CD4-positive, alpha-beta T cell treated with Interferon gamma for 1 hour (primary cell): ENCODE measurements around the gene MICALL2.

ENCODE experiments used
- DNase-seq: peaks from one replicate; pipeline ENCODE4 v3.0.0-alpha.2; 2020

The MICALL2 gene

GRCh38 chr7:1492640-1493039 lies 33.4 kb upstream of the MICALL2 start:
- DNase-seq, result no peak

- no peak for DNase-seq
These were observed 33.0 kb upstream of the MICALL2 start for GRCh38 chr7:1492221-1492620.

- DNase-seq, result no peak
These were observed 31.6 kb upstream of the MICALL2 start for GRCh38 chr7:1490837-1491236.

GRCh38 chr7:1489336-1489735 lies 30.1 kb upstream of the MICALL2 start:
- no peak for DNase-seq

GRCh38 chr7:1488016-1488415 lies 28.7 kb upstream of the MICALL2 start:
- no peak for DNase-seq

GRCh38 chr7:1487466-1487865 lies 28.2 kb upstream of the MICALL2 start:
- no peak for DNase-seq

GRCh38 chr7:1486571-1486970 lies 27.3 kb upstream of the MICALL2 start:
- DNase-seq, result no peak

GRCh38 chr7:1485156-1485555 lies 25.9 kb upstream of the MICALL2 start:
- DNase-seq, result no peak

GRCh38 chr7:1484569-1484968 lies 25.3 kb upstream of the MICALL2 start:
- DNase-seq, result no peak

- no peak for DNase-seq
These were observed 24.6 kb upstream of the MICALL2 start for GRCh38 chr7:1483536-1484505.

GRCh38 chr7:1483079-1483478 lies 23.8 kb upstream of the MICALL2 start:
- no peak for DNase-seq

- DNase-seq, result no peak
These were observed 22.0 kb upstream of the MICALL2 start for GRCh38 chr7:1481300-1481699.

- no peak for DNase-seq
These were observed 21.4 kb upstream of the MICALL2 start for GRCh38 chr7:1480670-1481069.

GRCh38 chr7:1479287-1479686 lies 20.0 kb upstream of the MICALL2 start:
- no peak for DNase-seq

- DNase-seq, result no peak
These were observed 19.2 kb upstream of the MICALL2 start for GRCh38 chr7:1478480-1478879.

- no peak for DNase-seq
These were observed 17.6 kb upstream of the MICALL2 start for GRCh38 chr7:1476859-1477258.

GRCh38 chr7:1475991-1476390 lies 16.7 kb upstream of the MICALL2 start:
- no peak for DNase-seq

- DNase-seq, result no peak
These were observed 16.1 kb upstream of the MICALL2 start for GRCh38 chr7:1475393-1475792.

GRCh38 chr7:1474736-1475135 lies 15.5 kb upstream of the MICALL2 start:
- DNase-seq, result no peak

GRCh38 chr7:1473864-1474512 lies 14.7 kb upstream of the MICALL2 start:
- peak; percentile 81 for DNase-seq

GRCh38 chr7:1470901-1471300 lies 11.6 kb upstream of the MICALL2 start:
- no peak for DNase-seq

- no peak for DNase-seq
These were observed 9.5 kb upstream of the MICALL2 start for GRCh38 chr7:1468643-1469298.

GRCh38 chr7:1468203-1468602 lies 8.9 kb upstream of the MICALL2 start:
- no peak for DNase-seq
